HG03097 (cell line): Measurements from ENCODE around the gene MT1E.
A peak's percentile ranks its signal among the peaks of the same experiment; 100 is the strongest.
"Not testable (repeated sequence)": the region's sequence is repeated elsewhere in the genome, so short reads cannot be mapped to it uniquely, and the experiment has no call there.

Experiments
- ATAC-seq: cut with Tn5 transposase; IDR thresholded peaks from one replicate; pipeline ENCODE4 v1.9.1; 2021; ENCODE audit not compliant: unreplicated experiment, low FRiP score

Gene MT1E

DNA sequence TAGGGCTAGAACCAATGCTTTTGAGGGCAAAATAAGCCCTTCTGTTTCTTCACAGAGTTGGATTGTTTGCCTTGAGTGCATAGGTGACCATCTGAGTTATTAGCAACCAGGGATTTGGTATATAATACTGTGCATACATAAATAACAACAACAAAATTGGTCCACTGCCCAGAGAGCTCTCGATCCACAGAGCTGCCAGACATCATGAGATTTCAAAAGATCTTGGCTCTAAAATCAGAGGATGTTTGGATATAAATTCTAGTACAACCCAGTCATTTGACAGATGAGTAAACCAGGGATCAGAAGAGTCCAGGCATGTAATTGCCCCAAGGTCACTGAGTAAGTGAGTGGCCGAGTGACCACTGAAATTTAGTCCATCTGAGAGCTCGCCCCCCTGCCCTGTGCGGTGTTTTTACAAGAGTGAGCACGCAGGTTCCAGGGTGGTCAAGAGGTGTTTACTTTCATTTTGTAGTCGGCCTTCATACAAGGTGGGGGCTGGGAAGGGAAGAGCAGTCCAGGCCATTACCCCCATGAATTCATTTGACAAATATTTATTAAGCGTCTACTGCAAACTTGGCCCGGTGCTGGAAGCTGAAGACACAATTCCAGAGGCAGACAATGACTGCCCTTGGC, 19.0 kb upstream of the MT1E start:
- ATAC-seq, result no peak

DNA sequence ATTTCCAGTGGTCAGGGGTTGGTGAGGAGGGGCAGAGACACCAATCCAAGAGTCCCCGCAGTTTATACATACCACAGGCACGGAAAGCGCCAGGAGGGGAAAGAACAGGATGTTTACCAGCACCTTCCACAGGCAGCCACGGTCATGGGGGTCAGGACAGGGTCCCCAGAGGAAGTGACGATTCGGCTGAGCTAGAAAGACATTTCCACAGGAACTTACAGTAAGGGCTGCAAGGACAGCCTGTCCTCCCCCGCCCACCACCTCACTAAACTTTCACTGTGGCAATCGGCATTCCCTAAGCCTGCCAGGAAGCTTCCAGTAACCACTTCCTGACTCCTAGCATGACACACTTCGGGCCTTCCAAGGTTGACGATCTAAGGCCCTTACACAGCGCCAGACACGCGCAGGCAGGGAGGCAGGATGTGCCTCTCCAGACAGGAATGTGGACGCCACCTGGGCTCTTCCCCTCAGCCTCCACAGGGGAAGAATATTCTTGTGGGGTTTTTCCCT, 18.4 kb upstream of the MT1E start:
- ATAC-seq, result no peak

DNA sequence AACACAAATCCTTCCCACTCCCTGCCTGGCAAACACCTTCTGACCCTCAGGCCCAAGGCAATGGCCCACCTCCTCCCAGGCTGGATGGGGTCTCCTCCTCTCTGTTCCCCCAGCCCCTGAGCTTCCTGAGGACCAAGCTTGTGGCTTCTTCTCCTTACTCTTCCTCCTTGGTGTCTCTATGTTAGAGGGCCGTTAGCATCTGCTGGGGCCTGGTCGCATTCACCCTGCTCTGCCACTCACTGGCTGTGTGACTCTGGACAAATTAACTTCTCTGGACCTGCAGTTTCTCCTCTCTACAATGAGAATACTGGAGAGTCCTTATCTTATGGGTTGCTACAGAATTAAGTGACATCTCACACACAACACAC, 17.9 kb upstream of the MT1E start:
- no peak for ATAC-seq

DNA sequence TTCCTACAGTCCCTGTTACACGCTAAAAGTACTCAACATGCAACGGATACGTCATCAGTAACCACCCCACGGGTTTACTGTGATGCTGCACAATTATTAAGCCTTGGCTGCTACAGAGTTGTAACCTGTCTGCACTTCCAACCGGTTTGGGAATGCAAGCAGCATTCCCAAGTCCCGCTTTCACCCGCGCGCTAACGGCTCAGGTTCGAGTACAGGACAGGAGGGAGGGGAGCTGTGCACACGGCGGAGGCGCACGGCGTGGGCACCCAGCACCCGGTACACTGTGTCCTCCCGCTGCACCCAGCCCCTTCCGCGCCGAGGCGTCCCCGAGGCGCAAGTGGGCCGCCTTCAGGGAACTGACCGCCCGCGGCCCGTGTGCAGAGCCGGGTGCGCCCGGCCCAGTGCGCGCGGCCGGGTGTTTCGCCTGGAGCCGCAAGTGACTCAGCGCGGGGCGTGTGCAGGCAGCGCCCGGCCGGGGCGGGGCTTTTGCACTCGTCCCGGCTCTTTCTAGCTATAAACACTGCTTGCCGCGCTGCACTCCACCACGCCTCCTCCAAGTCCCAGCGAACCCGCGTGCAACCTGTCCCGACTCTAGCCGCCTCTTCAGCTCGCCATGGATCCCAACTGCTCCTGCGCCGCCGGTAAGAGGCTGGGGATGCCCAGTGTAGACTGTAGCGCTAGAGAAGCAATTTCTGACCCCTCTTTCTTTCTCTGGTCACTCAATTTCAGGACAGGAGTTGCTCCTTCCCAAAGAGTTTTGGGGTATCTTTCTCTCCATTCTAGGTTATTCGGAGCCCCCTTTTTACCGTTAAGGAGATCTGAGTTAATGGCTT, 17.3 kb upstream of the MT1E start, which contains the start of gene MT2A:
MT2A (plus strand) TSS at position 542 of the 833 bp plus-strand sequence; CDS start at position 614, 72 bp downstream.
- peak; percentile 78 for ATAC-seq

DNA sequence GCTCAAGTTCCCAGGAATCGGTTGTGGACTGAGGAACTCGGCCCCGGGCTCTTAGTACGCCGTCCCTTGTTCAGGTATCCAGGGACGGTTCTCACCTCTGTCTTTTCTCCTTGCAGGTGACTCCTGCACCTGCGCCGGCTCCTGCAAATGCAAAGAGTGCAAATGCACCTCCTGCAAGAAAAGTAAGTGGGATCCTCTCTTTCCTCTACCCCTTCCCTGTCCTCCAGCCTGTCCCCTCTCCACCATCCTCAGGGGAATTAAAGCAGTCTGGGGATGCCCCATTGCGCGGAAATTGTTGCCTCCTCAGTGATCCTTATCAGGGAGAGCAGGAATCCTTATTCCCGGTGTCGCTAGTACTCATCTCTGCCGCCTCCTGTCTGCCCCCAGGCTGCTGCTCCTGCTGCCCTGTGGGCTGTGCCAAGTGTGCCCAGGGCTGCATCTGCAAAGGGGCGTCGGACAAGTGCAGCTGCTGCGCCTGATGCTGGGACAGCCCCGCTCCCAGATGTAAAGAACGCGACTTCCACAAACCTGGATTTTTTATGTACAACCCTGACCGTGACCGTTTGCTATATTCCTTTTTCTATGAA, 16.6 kb upstream of the MT1E start:
- peak; percentile 1 for ATAC-seq

DNA sequence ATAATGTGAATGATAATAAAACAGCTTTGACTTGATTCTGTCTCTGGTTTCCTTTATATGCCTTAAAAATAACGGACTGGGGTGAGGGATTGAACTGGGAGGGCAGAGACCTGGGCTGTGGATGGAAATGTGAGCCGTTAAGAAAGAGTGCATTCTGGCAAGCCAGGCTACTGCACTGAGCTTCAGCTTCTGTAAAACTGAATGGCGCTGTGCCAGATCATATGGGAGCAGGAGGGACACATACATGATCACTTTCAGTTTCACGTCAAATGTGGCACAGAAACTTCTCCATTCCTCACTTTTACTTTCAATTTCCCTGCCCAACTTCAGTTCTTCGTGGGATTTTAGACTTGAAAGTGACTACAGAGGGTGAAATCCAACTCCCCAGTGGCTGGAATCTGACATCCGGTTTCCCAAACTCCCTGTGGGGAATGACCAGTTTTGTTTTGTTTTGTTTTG, 16.1 kb upstream of the MT1E start:
- peak; percentile 34 for ATAC-seq

DNA sequence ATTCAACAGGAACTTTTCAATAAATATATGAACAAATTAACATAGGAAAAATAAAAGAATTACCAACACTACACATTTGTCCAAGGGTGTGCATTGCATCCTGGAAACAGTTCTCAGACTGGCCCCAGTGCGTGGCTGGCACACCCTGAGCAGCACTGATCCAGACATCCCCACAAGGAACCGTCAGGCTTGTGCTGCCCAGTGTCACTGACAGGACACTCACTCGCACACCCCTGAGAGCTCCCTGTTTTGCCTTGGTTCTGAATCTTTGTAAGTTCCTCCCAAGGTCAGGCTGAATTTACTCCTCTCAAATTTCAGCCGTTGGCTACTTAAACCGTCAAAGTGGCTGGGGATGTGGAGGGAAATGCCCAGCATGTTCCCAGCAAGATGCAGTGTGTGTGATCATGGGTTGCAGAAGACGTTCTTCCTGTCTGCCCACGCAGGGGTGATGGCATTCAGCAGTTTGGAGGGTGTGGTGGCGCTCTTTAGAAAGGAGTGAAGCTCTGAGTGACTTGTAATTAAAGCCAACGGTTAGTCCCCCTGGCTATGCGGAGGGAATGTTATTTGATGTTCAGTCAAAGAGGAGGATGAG, 15.5 kb upstream of the MT1E start:
- no peak for ATAC-seq

DNA sequence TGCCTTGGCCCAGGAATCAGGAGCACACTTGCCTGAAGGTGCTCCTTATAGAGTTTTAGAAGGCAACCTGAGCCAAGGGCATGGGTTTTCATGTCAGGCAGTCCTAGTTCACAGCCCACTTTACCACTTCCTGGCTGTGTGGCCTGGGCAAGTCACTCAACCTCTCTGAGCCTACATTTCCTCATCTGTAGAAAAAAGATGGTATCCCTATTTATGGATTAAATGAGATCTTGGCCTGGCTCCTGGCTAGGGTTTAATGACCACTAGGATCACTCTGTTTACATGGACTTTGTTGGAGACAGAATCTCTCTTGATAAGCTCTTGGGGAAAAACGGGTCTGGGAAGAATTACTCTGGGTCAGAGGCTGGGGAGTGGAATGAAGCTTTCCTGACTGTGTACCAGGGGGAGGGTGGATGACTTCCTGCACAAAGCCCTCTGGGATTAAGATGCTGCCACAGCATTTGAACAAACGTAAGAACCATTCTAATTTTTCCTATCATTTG, 14.9 kb upstream of the MT1E start:
- no peak for ATAC-seq

DNA sequence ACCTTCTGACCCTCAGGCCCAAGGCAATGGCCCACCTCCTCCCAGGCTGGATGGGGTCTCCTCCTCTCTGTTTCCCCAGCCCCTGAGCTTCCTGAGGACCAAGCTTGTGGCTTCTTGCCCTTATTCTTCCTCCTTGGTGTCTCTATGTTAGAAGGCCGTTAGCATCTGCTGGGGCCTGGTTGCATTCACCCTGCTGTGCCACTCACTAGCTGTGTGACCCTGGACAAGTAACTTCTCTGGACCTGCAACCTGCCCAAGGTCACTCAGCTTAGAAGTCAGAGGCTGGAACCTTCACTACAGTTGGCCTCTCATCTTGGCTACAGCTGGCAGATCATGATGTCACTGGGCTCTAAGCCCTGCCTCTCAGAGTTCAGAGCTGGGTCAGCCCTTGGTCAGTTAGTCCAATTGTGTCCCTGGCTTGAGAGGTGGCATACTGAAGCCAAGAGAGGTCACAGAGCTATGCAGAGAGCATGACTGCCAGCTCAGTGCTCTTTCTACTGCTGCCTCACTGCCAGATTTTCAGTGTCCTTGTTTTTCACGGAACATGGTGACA, 14.2 kb upstream of the MT1E start:
- ATAC-seq, result no peak

DNA sequence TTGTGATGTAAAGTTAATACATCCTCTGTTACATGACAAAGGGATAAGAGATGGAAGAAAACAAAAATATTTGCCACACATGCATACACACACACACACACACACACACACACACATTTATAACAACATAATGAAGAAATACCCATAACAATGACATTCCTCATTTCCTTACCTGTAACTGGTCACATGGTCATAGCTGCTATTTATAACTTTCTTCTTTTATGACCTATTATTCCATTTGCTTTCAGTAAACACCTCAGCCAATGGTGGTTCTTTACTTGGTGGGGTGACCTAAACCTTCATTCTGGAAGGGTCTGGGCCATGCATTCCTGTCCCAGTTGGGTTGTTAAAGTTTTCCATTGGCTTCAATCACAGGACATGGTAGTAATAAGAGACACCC, 11.9 kb upstream of the MT1E start:
- ATAC-seq, result no peak

DNA sequence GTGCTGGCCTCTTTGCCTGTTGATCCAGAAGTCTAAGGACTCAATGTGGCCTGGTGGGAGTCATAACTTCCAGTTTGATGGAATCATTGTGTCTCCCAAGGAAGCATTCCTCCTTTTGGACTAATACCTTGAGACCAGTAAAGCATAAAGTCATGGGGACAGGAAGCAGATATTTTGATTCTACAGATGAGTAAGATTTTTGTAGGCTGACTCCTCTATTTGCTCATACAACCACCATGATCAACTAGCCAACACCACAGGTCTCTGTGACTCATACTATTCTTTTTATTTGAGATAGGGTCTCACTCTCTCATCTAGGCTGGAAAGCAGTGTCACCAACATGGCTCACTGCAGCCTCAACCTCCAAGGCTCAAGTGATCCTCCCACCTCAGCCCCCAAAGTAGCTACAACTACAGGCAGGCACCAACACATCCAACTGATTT, 11.0 kb upstream of the MT1E start:
- ATAC-seq, result no peak

DNA sequence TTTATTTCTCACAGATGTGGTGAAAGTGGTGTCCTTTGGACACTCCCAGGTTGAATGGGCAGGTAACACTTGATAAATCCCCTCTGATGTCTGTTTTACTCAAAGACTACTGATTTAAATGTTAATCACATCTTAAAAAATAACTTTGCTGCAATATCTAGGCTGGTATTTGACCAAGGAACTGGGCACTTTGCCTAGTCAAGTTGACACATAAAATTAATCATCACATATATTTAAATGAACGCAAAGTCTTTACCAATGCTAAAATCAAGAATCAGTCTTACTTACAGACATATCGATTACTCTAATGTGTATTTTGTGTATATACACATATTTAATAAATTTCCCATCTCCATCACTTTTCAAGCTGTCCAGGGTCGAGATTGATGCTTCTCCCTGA, 10.2 kb upstream of the MT1E start:
- ATAC-seq, result no peak

DNA sequence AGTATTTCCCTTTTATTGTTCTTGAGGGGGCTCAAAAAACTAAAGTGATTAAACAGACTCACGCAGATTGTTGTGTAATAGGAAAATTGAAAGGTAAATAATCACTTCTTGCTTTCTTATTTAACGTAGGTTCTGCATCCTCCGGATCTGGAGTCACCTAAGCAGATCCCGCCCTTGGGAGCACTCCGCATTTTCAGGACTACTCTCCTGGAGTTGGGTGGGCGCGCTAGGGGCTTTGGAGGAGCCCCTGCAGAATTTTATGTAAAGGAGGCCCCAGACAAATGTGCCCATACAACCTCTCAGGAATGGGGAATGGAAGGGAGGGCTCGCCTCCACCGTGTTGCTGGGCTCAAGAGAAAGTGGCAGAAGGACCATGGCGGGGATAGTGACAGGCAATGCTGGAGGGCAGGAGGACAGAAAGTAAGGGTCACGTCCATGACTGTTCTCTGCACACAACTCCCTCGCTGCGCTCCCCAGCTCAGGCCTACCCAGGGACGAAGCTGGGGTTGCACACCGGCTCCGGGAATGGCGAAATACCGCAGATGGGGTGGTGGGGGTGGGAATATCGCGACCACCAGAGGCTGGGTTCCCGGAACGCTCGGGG, 8.9 kb upstream of the MT1E start:
- ATAC-seq, result no peak

DNA sequence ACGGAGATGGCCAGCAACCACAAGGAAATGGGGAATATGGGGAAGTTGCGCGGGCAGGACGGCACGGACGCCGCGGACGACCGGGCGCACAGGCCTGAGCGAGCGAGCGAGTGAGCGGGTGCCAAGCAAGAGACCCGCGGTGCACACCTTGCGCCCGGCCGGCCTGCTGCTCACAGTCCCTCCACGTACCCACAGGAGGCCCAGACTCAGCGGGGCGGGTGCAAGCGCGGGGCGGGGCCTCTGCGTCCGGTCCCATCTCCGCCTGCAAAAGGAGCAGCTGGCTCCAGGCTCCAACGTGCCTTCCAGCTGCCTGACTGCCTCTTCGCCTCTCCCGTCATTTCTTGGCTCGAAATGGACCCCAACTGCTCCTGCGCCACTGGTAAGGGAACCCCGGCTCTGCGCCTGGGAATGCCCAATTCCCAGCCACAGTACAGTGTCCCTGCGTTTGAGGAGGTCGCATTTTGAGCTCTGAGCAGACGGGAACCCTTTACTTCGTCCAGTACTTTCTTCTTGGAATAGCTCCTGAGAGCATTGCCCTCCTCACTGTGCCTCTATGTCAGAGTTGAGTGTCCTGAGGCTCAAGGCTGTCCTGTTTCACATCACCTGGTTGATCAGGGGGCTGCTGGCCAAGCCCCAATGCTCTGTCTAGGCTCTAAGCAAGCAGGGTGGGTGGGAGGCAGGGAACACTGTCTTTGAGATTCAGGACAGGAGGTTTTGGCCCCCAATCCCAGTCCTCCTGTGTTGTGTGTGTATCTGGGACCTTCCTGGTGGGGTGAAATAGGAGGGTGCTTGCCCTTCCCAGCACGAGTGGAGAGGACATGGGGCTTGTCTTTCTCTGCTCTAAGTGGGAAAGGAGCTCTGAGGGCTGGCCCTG, 8.1 kb upstream of the MT1E start:
- ATAC-seq, result no peak

DNA sequence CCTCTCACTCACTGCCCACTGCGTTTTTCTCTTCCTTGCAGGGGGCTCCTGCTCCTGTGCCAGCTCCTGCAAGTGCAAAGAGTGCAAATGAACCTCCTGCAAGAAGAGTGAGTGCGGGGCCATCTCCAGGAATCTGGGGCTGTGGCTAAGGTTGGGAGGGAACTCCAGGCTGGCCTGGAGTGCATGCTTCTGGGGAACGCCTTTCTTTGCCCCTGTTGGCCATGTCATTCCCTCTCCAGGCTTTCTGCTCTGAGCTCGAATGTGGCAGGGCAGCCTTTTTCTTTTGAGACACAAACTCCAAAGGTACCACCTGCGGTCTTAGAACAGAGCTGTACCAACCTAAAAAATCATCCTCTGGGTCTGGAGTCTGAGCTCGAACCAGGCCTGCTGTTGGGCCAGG, 7.4 kb upstream of the MT1E start:
- ATAC-seq, result no peak

DNA sequence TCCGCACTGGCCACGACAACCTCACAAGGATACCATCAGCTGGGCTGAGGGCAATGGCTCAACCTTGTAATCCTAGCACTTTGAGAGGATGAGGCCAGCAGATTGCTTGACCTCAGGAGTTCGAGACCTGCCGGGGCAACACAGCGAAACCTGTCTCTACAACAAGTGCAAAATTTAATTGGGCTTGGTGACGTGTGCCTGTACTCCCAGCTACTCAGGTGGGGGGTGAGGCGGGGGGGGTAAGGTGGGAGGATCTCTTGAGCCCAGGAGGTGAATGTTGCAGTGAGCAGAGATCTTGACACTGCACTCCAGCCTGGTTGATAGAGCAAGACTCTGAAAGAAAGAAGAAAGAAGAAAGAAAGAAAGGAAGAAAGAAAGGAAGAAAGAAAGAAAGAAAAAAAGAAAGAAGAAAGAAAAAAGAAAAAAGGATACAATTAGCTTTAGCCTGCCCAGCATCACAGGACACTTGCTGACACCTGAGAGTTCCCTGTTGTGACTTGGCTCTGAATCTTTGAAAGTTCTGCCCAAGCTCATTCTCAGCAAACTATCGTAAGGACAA, 5.2 kb upstream of the MT1E start:
- ATAC-seq, result no peak

DNA sequence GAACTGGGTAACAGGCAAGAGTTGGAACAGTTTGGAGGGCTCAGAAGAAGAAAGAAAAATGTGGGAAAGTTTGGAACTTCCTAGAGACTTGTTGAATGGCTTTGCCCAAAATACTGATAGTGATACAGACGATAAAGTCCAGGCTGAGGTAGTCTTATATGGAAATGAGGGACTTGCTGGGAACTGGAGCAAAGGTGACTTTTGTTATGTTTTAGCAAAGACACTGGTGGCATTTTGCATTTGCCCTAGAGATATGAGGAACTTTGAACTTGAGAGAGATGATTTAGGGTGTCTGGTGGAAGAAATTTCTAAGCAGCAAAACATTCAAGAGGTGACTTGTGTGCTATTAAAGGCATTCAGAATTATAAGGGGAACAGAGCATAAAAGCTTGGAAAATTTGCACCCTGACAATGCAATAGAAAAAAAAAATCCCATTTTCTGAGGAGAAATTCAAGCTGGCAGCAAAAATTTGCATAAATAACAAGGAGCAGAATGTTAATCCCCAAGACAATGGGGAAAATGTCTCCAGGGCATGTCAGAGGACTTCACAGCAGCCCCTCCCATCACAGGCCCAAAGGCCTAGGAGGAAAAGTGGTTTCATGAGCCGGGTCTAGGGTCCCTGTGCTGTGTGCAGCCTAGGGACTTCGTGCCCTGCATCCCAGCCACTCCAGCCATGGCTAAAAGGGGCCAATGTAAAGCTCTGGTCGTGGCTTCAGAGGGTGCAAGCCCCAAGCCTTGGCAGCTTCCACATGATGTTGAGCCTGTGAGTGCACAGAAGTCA, 3.7 kb upstream of the MT1E start:
- ATAC-seq, result not testable (repeated sequence)

DNA sequence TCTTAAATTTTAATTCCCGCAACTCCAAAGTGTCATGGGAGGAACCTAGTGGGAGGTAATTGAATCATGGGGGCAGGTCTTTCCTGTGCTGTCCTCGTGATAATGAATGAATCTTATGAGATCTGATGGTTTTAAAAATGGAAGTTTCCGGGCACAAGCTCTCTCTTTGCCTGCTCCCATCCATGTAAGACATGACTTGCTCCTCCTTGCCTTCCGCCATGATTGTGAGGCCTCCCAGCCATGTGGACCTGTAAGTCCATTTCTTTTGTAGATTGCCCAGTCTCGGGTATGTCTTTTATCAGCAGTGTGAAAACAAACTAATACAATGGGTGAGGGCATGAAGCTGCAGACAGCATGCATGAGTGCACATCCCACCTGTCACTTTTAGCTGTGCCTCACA, 2.4 kb upstream of the MT1E start:
- ATAC-seq, result not testable (repeated sequence)
